Tibial nerve (tissue), 4 donors: ENCODE results near the gene SESN2.

ENCODE experiments used
- EP300 ChIP-seq, 2 donors: sonication (generic); formaldehyde crosslinking; IDR thresholded peaks; one replicate each; pipeline ENCODE4 v1.6.1; 2017; ENCODE audit warnings: antibody characterized with exemption in 2 of 2, mild to moderate bottlenecking in 1 of 2
- POLR2A ChIP-seq, 2 donors: fragments of 450-650 bp; IDR thresholded peaks; one replicate each; pipeline ENCODE4 v1.6.1; 2017; ENCODE audit warnings: antibody characterized with exemption in 2 of 2, mild to moderate bottlenecking in 2 of 2, moderate library complexity in 2 of 2
- TF ChIP-seq, protein P1 (sequence below), 5 experiments: fragments of 200-600 bp in 3 of 5; fragments of 450-650 bp in 2 of 5; sonication (generic) in 3 of 5; IDR thresholded peaks; one replicate each; pipeline ENCODE4 v1.5.1; 2016 to 2019; ENCODE audit warnings: antibody characterized with exemption in 5 of 5, mild to moderate bottlenecking in 3 of 5, moderate library complexity in 2 of 5

GRCh38 chr1:28301368-28302174 lies 42.3 kb downstream of the SESN2 start:
- TF ChIP-seq, protein P1, sequence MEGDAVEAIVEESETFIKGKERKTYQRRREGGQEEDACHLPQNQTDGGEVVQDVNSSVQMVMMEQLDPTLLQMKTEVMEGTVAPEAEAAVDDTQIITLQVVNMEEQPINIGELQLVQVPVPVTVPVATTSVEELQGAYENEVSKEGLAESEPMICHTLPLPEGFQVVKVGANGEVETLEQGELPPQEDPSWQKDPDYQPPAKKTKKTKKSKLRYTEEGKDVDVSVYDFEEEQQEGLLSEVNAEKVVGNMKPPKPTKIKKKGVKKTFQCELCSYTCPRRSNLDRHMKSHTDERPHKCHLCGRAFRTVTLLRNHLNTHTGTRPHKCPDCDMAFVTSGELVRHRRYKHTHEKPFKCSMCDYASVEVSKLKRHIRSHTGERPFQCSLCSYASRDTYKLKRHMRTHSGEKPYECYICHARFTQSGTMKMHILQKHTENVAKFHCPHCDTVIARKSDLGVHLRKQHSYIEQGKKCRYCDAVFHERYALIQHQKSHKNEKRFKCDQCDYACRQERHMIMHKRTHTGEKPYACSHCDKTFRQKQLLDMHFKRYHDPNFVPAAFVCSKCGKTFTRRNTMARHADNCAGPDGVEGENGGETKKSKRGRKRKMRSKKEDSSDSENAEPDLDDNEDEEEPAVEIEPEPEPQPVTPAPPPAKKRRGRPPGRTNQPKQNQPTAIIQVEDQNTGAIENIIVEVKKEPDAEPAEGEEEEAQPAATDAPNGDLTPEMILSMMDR (IDR thresholded peaks at IDR 0.05), result no peak
- TF ChIP-seq POLR2A (IDR thresholded peaks at IDR 0.05) (no peak), EP300 (IDR thresholded peaks at IDR 0.05) (no peak)
